GM23338 (cell line): ENCODE data around the gene HTR4. TPM values are rescaled to one million over a fixed set of nuclear protein-coding genes. Genes with fewer than 3 reads are reported as not detected.

Experiments used
- ATAC-seq: fragments of 200-7000 bp; cut with Tn5 transposase; 3 replicates; pipeline ENCODE4 v1.9.1; 2020
- DNase-seq: peaks from one replicate; pipeline ENCODE4 v3.0.0-alpha.2; 2015; ENCODE audit warnings: low spot score
- H2AFZ ChIP-seq: fragments of 200-600 bp; sonication (generic); 2 replicates; pipeline ENCODE4 v1.8.0; 2016; ENCODE audit warnings: antibody characterized with exemption, mild to moderate bottlenecking, moderate library complexity
- H3F3A ChIP-seq: fragments of 200-600 bp; sonication (generic); replicated peaks from 2 replicates; pipeline ENCODE4 v1.8.0; 2017; ENCODE audit warnings: antibody characterized with exemption, mixed run types, low read depth
- H3K27ac ChIP-seq: fragments of 200-600 bp; sonication (generic); 2 replicates; pipeline ENCODE4 v1.6.1; 2016; ENCODE audit warnings: low read depth
- H3K27me3 ChIP-seq: fragments of 200-600 bp; sonication (generic); 2 replicates; pipeline ENCODE4 v1.8.0; 2016; ENCODE audit warnings: mild to moderate bottlenecking, mixed run types, moderate library complexity; ENCODE audit not compliant: insufficient read depth
- H3K36me3 ChIP-seq: fragments of 200-600 bp; sonication (generic); 2 replicates; pipeline ENCODE4 v1.8.0; 2016; ENCODE audit warnings: mild to moderate bottlenecking; ENCODE audit not compliant: insufficient read depth
- H3K4me1 ChIP-seq: fragments of 200-600 bp; sonication (generic); 2 replicates; pipeline ENCODE4 v1.8.0; 2016; ENCODE audit warnings: mild to moderate bottlenecking, moderate library complexity; ENCODE audit not compliant: insufficient read depth
- H3K4me2 ChIP-seq: fragments of 200-600 bp; sonication (generic); 2 replicates; pipeline ENCODE4 v1.7.1; 2017; ENCODE audit warnings: mixed run types
- H3K4me3 ChIP-seq: fragments of 200-600 bp; sonication (generic); 2 replicates; pipeline ENCODE4 v1.6.1; 2016; ENCODE audit warnings: mixed run types
- H3K79me2 ChIP-seq: fragments of 200-600 bp; sonication (generic); replicated peaks from 2 replicates; pipeline ENCODE4 v1.8.0; 2017; ENCODE audit warnings: mild to moderate bottlenecking; ENCODE audit not compliant: insufficient read depth
- H3K9me2 ChIP-seq: fragments of 200-600 bp; sonication (generic); 2 replicates; pipeline ENCODE4 v1.8.0; 2017; ENCODE audit not compliant: insufficient read depth
- H4K20me1 ChIP-seq: fragments of 200-600 bp; sonication (generic); replicated peaks from 2 replicates; pipeline ENCODE4 v1.8.0; 2017; ENCODE audit warnings: mild to moderate bottlenecking; ENCODE audit not compliant: insufficient read depth
- H3K27ac Mint-ChIP-seq: 2 replicates; pipeline ENCODE4 v1.8.0; 2020; ENCODE audit warnings: inconsistent platforms, mild to moderate bottlenecking, moderate library complexity, mixed read lengths
- H3K27me3 Mint-ChIP-seq: 3 replicates; pipeline ENCODE4 v1.8.0; 2022; ENCODE audit warnings: low read depth, mild to moderate bottlenecking, moderate library complexity, mixed read lengths, inconsistent platforms; ENCODE audit not compliant: insufficient read depth, poor library complexity
- H3K36me3 Mint-ChIP-seq: 3 replicates; pipeline ENCODE4 v1.8.0; 2021; ENCODE audit warnings: low read depth, mild to moderate bottlenecking, inconsistent platforms, moderate library complexity, mixed read lengths
- H3K4me1 Mint-ChIP-seq: 3 replicates; pipeline ENCODE4 v1.8.0; 2020; ENCODE audit warnings: mild to moderate bottlenecking, inconsistent platforms, mixed read lengths
- H3K4me3 Mint-ChIP-seq: 3 replicates; pipeline ENCODE4 v1.8.0; 2021; ENCODE audit warnings: moderate library complexity, mild to moderate bottlenecking, inconsistent platforms, mixed read lengths
- H3K9me3 Mint-ChIP-seq: 3 replicates; pipeline ENCODE4 v1.8.0; 2020; ENCODE audit warnings: moderate library complexity, mild to moderate bottlenecking, inconsistent platforms, mixed read lengths
- CREB1 ChIP-seq: fragments of 250-450 bp; sonication (Bioruptor Pico); IDR thresholded peaks from 2 replicates; pipeline ENCODE4 v1.5.0; 2020; ENCODE audit warnings: low read depth, mild to moderate bottlenecking, moderate library complexity
- CTCF ChIP-seq, 2 experiments: fragments of 200-600 bp in 1 of 2; sonication (generic) in 1 of 2; conservative IDR thresholded peaks; 2 replicates each; pipeline versions ENCODE4 v1.5.1 to v1.6.1; 2016 to 2017; ENCODE audit warnings: antibody characterized with exemption in 2 of 2, low read depth in 2 of 2, mild to moderate bottlenecking in 2 of 2, moderate library complexity in 1 of 2
- EZH2 ChIP-seq: fragments of 200-600 bp; sonication (generic); IDR thresholded peaks from one replicate; pipeline ENCODE4 v1.8.0; 2017; ENCODE audit warnings: antibody characterized with exemption, mild to moderate bottlenecking, low read depth; ENCODE audit not compliant: unreplicated experiment
- EZH2phosphoT487 ChIP-seq: fragments of 200-600 bp; sonication (generic); IDR thresholded peaks from one replicate; pipeline ENCODE4 v1.8.1; 2018; ENCODE audit warnings: antibody characterized with exemption; ENCODE audit not compliant: unreplicated experiment
- JUNB ChIP-seq: IDR thresholded peaks from one replicate; pipeline ENCODE4 v1.6.1; 2016; ENCODE audit warnings: antibody characterized with exemption; ENCODE audit not compliant: unreplicated experiment
- NANOG ChIP-seq: IDR thresholded peaks from 2 replicates; pipeline ENCODE4 v1.6.1; 2016; ENCODE audit warnings: antibody characterized with exemption, borderline replicate concordance
- POLR2AphosphoS5 ChIP-seq: IDR thresholded peaks from 2 replicates; pipeline ENCODE4 v1.6.1; 2016; ENCODE audit warnings: antibody characterized with exemption, low read depth
- ZNF114 ChIP-seq: fragments of 250-450 bp; sonication (Bioruptor Pico); IDR thresholded peaks from 2 replicates; pipeline ENCODE4 v1.5.0; 2020; ENCODE audit warnings: mild to moderate bottlenecking, moderate library complexity
- ZNF462 ChIP-seq: fragments of 250-450 bp; sonication (Bioruptor Pico); IDR thresholded peaks from 2 replicates; pipeline ENCODE4 v1.5.0; 2020; ENCODE audit warnings: mild to moderate bottlenecking, moderate library complexity
- polyA plus RNA-seq: library from polyadenylated mRNA; unstranded; fragments of >200 nt; fragmentation: Nextera tagmentation; extraction: Ambion mirVana; gene quantifications from 2 replicates; pipeline ENCODE4 v1.2.1, GENCODE V29; 2016
- total RNA-seq: library from RNA; depleted of rRNA; stranded (reverse); fragments of >200 nt; shearing (Covaris generic); gene quantifications from 2 replicates; pipeline ENCODE4 v1.2.3, GENCODE V29; 2014

The HTR4 gene
- total and polyA plus RNA-seq, 2 experiments from 2014 or later, result 0.10 TPM; not detected in 1

GRCh38 chr5:148688787-148689186 lies 34.5 kb upstream of the HTR4 start:
- H3K4me1 ChIP-seq, result no peaks in the 10 kb centered on the region
- H3K4me3 ChIP-seq, result no peak overlapping the region
- DNase-seq, result no peak
- no peaks in the 10 kb centered on the region for H3K36me3 Mint-ChIP-seq
- H3F3A ChIP-seq, result no peaks in the 10 kb centered on the region
- H3K9me2 ChIP-seq, result no peaks in the 10 kb centered on the region
- no peak overlapping the region for H3K27ac ChIP-seq
- H2AFZ ChIP-seq, result no peak overlapping the region
- H3K4me2 ChIP-seq, result no peak overlapping the region
- peaks cover 5% of the 10 kb centered on the region; the same call in 2 of the 3 replicates for H3K9me3 Mint-ChIP-seq
- ATAC-seq, result no peak
- no peaks in the 10 kb centered on the region for H3K27me3 ChIP-seq
- no peak for TF ChIP-seq CREB1 (CRISPR knock-in tag)
- TF ChIP-seq EZH2phosphoT487, result no peak
- H4K20me1 ChIP-seq, result no peaks in the 10 kb centered on the region
- H3K79me2 ChIP-seq, result no peaks in the 10 kb centered on the region
- H3K27me3 Mint-ChIP-seq, result peaks cover 3% of the 10 kb centered on the region
- H3K36me3 ChIP-seq, result no peaks in the 10 kb centered on the region
- H3K4me1 Mint-ChIP-seq, result peaks cover 4% of the 10 kb centered on the region; the same call in 2 of the 3 replicates
- no peak overlapping the region for H3K4me3 Mint-ChIP-seq
- H3K27ac Mint-ChIP-seq, result no peak overlapping the region

- H3K27ac ChIP-seq, result no peak overlapping the region
- Mint-ChIP-seq H3K4me1 (peaks cover 4% of the 10 kb centered on the region; the same call in 2 of the 3 replicates), H3K4me3 (no peak overlapping the region), H3K9me3 (peaks cover 5% of the 10 kb centered on the region; the same call in 2 of the 3 replicates), H3K36me3 (no peaks in the 10 kb centered on the region), H3K27ac (no peak overlapping the region), H3K27me3 (peaks cover 3% of the 10 kb centered on the region)
- no peaks in the 10 kb centered on the region for H3K9me2 ChIP-seq
- no peaks in the 10 kb centered on the region for H3K36me3 ChIP-seq
- H3K4me1 ChIP-seq, result no peaks in the 10 kb centered on the region
- ATAC-seq (no peak), DNase-seq (no peak)
- H3K4me3 ChIP-seq, result no peak overlapping the region
- H3F3A ChIP-seq, result no peaks in the 10 kb centered on the region
- H3K4me2 ChIP-seq, result no peak overlapping the region
- no peak overlapping the region for H2AFZ ChIP-seq
- no peaks in the 10 kb centered on the region for H3K27me3 ChIP-seq
- H3K79me2 ChIP-seq, result no peaks in the 10 kb centered on the region
- TF ChIP-seq CREB1 (CRISPR knock-in tag), result no peak
- no peak for TF ChIP-seq POLR2AphosphoS5
- no peak for TF ChIP-seq EZH2
- no peak for TF ChIP-seq ZNF462 (CRISPR knock-in tag)
- no peak for TF ChIP-seq EZH2phosphoT487
- no peak for TF ChIP-seq ZNF114
- TF ChIP-seq CTCF (conservative IDR thresholded peaks at IDR 0.05; ENCODE audit: low read depth in 2 of 2), result no peak
- TF ChIP-seq JUNB, result no peak
- TF ChIP-seq NANOG, result no peak
- no peaks in the 10 kb centered on the region for H4K20me1 ChIP-seq
Measured at GRCh38 chr5:148687871-148688270, 33.5 kb upstream of the HTR4 start.
